GM23338 (cell line): ENCODE measurements around the gene ZBTB24.

Experiments
- CREB1 ChIP-seq: fragments of 250-450 bp; sonication (Bioruptor Pico); IDR thresholded peaks from 2 replicates; pipeline ENCODE4 v1.5.0; 2020; ENCODE audit warnings: low read depth, mild to moderate bottlenecking, moderate library complexity
- EZH2 ChIP-seq: fragments of 200-600 bp; sonication (generic); IDR thresholded peaks from one replicate; pipeline ENCODE4 v1.8.0; 2017; ENCODE audit warnings: antibody characterized with exemption, mild to moderate bottlenecking, low read depth; ENCODE audit not compliant: unreplicated experiment
- EZH2phosphoT487 ChIP-seq: fragments of 200-600 bp; sonication (generic); IDR thresholded peaks from one replicate; pipeline ENCODE4 v1.8.1; 2018; ENCODE audit warnings: antibody characterized with exemption; ENCODE audit not compliant: unreplicated experiment
- JUNB ChIP-seq: IDR thresholded peaks from one replicate; pipeline ENCODE4 v1.6.1; 2016; ENCODE audit warnings: antibody characterized with exemption; ENCODE audit not compliant: unreplicated experiment
- NANOG ChIP-seq: IDR thresholded peaks from 2 replicates; pipeline ENCODE4 v1.6.1; 2016; ENCODE audit warnings: antibody characterized with exemption, borderline replicate concordance
- POLR2AphosphoS5 ChIP-seq: IDR thresholded peaks from 2 replicates; pipeline ENCODE4 v1.6.1; 2016; ENCODE audit warnings: antibody characterized with exemption, low read depth
- STAT1 ChIP-seq: IDR thresholded peaks from one replicate; pipeline ENCODE4 v1.6.1; 2016; ENCODE audit warnings: antibody characterized with exemption; ENCODE audit not compliant: unreplicated experiment
- ZNF114 ChIP-seq: fragments of 250-450 bp; sonication (Bioruptor Pico); IDR thresholded peaks from 2 replicates; pipeline ENCODE4 v1.5.0; 2020; ENCODE audit warnings: mild to moderate bottlenecking, moderate library complexity
- ZNF331 ChIP-seq: fragments of 250-450 bp; sonication (Bioruptor Pico); IDR thresholded peaks from 2 replicates; pipeline ENCODE4 v1.5.0; 2020; ENCODE audit warnings: low read depth, mild to moderate bottlenecking, moderate library complexity
- TF ChIP-seq, protein P1 (sequence below): IDR thresholded peaks from one replicate; pipeline ENCODE4 v1.6.1; 2018; ENCODE audit warnings: antibody characterized with exemption; ENCODE audit not compliant: unreplicated experiment
- TF ChIP-seq, protein P2 (sequence below), 2 experiments: fragments of 200-600 bp in 1 of 2; sonication (generic) in 1 of 2; conservative IDR thresholded peaks; 2 replicates each; pipeline versions ENCODE4 v1.5.1 to v1.6.1; 2016 to 2017; ENCODE audit warnings: antibody characterized with exemption in 2 of 2, low read depth in 2 of 2, mild to moderate bottlenecking in 2 of 2, moderate library complexity in 1 of 2
- TF ChIP-seq, protein P3 (sequence below): IDR thresholded peaks from 2 replicates; pipeline ENCODE4 v1.6.1; 2016; ENCODE audit warnings: antibody characterized with exemption

DNA sequence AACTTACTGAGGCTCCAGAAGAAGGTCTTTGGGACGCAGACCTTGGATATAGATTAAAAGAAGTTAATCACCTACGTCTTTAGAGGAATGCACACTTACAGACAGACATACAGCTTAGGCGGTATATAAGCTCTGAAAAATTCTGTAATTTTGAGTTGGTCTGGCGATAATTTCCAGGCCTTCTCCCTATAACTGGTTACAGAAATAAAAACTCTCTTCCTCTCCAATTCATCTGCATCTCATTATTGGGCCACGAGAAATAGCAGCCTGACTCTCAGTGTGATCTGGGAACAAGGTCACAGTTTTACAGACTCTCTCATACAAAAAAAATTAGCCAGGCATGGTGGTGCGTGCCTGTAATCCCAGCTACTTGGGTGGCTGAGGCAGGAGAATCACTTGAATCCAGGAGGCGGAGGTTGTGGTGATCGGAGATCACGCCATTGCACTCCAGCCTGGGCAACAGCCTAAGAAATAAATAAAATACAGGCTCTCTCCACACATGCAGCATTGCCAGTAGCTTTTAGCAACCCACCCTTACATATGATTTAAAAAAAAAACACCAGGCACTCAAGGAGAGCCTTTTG lies 4.7 kb downstream of the ZBTB24 start:
- TF ChIP-seq, protein P1, sequence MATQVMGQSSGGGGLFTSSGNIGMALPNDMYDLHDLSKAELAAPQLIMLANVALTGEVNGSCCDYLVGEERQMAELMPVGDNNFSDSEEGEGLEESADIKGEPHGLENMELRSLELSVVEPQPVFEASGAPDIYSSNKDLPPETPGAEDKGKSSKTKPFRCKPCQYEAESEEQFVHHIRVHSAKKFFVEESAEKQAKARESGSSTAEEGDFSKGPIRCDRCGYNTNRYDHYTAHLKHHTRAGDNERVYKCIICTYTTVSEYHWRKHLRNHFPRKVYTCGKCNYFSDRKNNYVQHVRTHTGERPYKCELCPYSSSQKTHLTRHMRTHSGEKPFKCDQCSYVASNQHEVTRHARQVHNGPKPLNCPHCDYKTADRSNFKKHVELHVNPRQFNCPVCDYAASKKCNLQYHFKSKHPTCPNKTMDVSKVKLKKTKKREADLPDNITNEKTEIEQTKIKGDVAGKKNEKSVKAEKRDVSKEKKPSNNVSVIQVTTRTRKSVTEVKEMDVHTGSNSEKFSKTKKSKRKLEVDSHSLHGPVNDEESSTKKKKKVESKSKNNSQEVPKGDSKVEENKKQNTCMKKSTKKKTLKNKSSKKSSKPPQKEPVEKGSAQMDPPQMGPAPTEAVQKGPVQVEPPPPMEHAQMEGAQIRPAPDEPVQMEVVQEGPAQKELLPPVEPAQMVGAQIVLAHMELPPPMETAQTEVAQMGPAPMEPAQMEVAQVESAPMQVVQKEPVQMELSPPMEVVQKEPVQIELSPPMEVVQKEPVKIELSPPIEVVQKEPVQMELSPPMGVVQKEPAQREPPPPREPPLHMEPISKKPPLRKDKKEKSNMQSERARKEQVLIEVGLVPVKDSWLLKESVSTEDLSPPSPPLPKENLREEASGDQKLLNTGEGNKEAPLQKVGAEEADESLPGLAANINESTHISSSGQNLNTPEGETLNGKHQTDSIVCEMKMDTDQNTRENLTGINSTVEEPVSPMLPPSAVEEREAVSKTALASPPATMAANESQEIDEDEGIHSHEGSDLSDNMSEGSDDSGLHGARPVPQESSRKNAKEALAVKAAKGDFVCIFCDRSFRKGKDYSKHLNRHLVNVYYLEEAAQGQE, result no peak
- TF ChIP-seq, protein P2, sequence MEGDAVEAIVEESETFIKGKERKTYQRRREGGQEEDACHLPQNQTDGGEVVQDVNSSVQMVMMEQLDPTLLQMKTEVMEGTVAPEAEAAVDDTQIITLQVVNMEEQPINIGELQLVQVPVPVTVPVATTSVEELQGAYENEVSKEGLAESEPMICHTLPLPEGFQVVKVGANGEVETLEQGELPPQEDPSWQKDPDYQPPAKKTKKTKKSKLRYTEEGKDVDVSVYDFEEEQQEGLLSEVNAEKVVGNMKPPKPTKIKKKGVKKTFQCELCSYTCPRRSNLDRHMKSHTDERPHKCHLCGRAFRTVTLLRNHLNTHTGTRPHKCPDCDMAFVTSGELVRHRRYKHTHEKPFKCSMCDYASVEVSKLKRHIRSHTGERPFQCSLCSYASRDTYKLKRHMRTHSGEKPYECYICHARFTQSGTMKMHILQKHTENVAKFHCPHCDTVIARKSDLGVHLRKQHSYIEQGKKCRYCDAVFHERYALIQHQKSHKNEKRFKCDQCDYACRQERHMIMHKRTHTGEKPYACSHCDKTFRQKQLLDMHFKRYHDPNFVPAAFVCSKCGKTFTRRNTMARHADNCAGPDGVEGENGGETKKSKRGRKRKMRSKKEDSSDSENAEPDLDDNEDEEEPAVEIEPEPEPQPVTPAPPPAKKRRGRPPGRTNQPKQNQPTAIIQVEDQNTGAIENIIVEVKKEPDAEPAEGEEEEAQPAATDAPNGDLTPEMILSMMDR (conservative IDR thresholded peaks at IDR 0.05; ENCODE audit: low read depth in 2 of 2), result no peak
- TF ChIP-seq POLR2AphosphoS5 (no peak), JUNB (no peak), CREB1 (CRISPR knock-in tag) (no peak), EZH2 (no peak), EZH2phosphoT487 (no peak), ZNF114 (no peak), STAT1 (no peak), ZNF331 (CRISPR knock-in tag) (no peak), NANOG (no peak)
- TF ChIP-seq, protein P3, sequence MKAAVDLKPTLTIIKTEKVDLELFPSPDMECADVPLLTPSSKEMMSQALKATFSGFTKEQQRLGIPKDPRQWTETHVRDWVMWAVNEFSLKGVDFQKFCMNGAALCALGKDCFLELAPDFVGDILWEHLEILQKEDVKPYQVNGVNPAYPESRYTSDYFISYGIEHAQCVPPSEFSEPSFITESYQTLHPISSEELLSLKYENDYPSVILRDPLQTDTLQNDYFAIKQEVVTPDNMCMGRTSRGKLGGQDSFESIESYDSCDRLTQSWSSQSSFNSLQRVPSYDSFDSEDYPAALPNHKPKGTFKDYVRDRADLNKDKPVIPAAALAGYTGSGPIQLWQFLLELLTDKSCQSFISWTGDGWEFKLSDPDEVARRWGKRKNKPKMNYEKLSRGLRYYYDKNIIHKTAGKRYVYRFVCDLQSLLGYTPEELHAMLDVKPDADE, result no peak
